Stomach smooth muscle (tissue), 2 donors: ENCODE measurements around the gene ZRANB1.

ENCODE experiments used
- H3K27ac ChIP-seq: one replicate; pipeline ENCODE4 v1.7.0; 2013; ENCODE audit warnings: mild to moderate bottlenecking, low read length, inconsistent platforms
- H3K27me3 ChIP-seq, 2 donors: one replicate each; pipeline ENCODE4 v1.7.0; 2013; ENCODE audit warnings: low read length in 2 of 2; ENCODE audit not compliant: insufficient read depth in 2 of 2, control insufficient read depth in 1 of 2
- H3K36me3 ChIP-seq, 2 donors: one replicate each; pipeline ENCODE4 v1.7.0; 2013; ENCODE audit warnings: low read length in 2 of 2; ENCODE audit not compliant: control insufficient read depth in 2 of 2, insufficient read depth in 2 of 2
- H3K4me1 ChIP-seq: one replicate; pipeline ENCODE4 v1.7.0; 2013; ENCODE audit warnings: low read length; ENCODE audit not compliant: control insufficient read depth, insufficient read depth
- H3K4me3 ChIP-seq, 2 donors: one replicate each; pipeline ENCODE4 v1.7.0; 2013; ENCODE audit warnings: low read length in 2 of 2
- H3K9ac ChIP-seq, 2 donors: one replicate each; pipeline ENCODE4 v1.7.0; 2013; ENCODE audit warnings: low read length in 2 of 2, mild to moderate bottlenecking in 1 of 2
- H3K9me3 ChIP-seq, 2 donors: one replicate each; pipeline ENCODE4 v1.7.0; 2013; ENCODE audit warnings: low read length in 2 of 2; ENCODE audit not compliant: control insufficient read depth in 2 of 2
- donor health status: healthy.
- donor health status: Pancreatic carcinoma.

The ZRANB1 gene

DNA sequence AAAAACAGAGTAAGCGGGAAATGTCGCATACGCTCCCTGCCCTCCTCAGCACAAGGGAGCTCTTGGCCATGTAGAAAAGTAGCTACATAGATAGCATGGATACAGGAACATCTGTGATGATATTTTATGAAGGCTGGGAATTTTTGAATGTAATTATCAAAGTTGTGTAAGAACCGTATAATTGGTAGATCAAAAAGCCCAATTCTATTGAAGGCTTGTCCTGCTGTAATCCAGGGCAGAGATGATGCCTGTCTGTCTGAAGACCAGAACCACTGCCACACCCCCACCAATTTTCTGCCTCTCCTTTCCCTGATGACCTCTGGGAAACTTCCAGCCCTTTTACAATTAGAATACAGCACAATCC is 51.4 kb downstream of the ZRANB1 start:
- Histone ChIP-seq H3K9ac (no peak overlapping the region), H3K4me3 (no peak overlapping the region), H3K27me3 (no peaks in the 10 kb centered on the region), H3K36me3 (peaks cover 64 to 70% of the 10 kb centered on the region in 2 donors), H3K4me1 (peaks cover 10% of the 10 kb centered on the region), H3K9me3 (no peaks in the 10 kb centered on the region), H3K27ac (no peak overlapping the region)

DNA sequence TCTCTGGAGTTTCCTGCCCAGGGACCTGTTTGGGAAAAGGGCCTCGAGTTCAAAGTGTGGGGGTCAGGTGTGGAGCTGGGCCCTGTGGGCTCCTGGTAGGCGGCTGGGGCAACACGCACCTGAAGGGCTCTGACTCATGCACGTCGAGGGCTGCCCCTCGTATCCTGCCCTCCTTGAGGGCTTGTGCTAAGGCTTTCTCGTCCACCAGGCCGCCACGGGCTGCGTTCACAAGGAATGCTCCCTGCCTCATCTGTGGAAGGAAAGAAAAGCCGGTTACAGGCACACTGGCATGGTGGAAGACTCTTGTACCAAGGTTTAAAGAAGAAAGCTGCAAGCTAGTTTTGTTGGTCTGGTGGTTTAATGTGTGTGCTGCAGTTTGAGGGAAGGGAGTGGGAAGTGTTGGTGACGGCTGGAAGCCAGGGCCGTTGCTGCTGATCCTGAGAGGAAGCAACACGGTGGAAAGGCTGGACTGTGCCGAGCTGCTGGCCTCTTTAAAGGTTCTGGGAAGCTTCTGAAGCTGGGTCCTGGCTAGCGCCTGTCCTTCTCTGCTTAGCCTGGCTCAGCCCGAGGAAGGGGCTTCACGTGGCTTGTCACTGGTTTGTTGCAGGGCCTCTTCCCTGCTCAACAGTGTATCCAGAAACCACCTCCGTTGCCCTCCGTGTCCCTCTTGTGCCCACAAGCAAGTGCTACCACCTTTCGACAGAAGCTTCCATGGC is 52.0 kb downstream of the ZRANB1 start:
- no peak overlapping the region for H3K27ac ChIP-seq
- H3K9me3 ChIP-seq, result no peaks in the 10 kb centered on the region
- H3K4me1 ChIP-seq, result peaks cover 14% of the 10 kb centered on the region
- H3K36me3 ChIP-seq, result peaks cover 64 to 72% of the 10 kb centered on the region in 2 donors
- H3K27me3 ChIP-seq, result no peaks in the 10 kb centered on the region
- no peak overlapping the region for H3K9ac ChIP-seq
- H3K4me3 ChIP-seq, result no peak overlapping the region

GRCh38 chr10:124994573-124995473 is 52.9 kb downstream of the ZRANB1 start:
- Histone ChIP-seq H3K36me3 (peaks cover 60 to 70% of the 10 kb centered on the region in 2 donors), H3K27ac (no peak overlapping the region), H3K9ac (no peak overlapping the region), H3K9me3 (no peaks in the 10 kb centered on the region), H3K4me1 (peaks cover 24% of the 10 kb centered on the region), H3K4me3 (no peak overlapping the region), H3K27me3 (no peaks in the 10 kb centered on the region)

GRCh38 chr10:124995605-124996004 is 53.7 kb downstream of the ZRANB1 start:
- Histone ChIP-seq H3K36me3 (peaks cover 56 to 68% of the 10 kb centered on the region in 2 donors), H3K27me3 (no peaks in the 10 kb centered on the region)

GRCh38 chr10:124996127-124996853 is 54.4 kb downstream of the ZRANB1 start:
- H3K27me3 ChIP-seq, result no peaks in the 10 kb centered on the region
- H3K9me3 ChIP-seq, result no peaks in the 10 kb centered on the region
- H3K4me3 ChIP-seq, result no peak overlapping the region
- no peak overlapping the region for H3K27ac ChIP-seq
- peaks cover 54 to 62% of the 10 kb centered on the region in 2 donors for H3K36me3 ChIP-seq
- no peak overlapping the region for H3K9ac ChIP-seq
- H3K4me1 ChIP-seq, result peaks cover 38% of the 10 kb centered on the region

More at GRCh38 chr10:124995605-124996004, 53.7 kb downstream of the ZRANB1 start:
- no peak overlapping the region for H3K9ac ChIP-seq
- no peaks in the 10 kb centered on the region for H3K9me3 ChIP-seq
- no peak overlapping the region for H3K27ac ChIP-seq
- H3K4me1 ChIP-seq, result peaks cover 31% of the 10 kb centered on the region
- H3K4me3 ChIP-seq, result no peak overlapping the region

DNA sequence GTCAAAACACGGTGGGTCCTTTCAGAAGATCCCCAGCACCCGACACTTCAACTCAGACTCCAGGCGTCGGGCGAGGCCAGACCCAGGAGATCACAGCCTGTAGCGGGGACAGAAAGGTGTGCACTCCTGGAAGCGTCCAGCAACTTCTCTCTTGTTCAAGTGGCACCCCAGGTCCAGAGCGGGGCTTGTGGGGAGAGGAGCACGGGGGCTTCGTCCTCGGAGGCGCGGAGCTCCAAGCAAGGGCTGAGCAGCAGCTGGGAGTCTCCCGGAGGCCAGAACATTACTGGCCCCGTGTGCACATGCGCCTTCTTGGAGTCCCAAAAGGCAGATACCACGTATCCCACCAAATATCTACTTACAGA is 54.9 kb downstream of the ZRANB1 start:
- Histone ChIP-seq H3K27ac (no peak overlapping the region), H3K4me1 (peaks cover 44% of the 10 kb centered on the region), H3K9ac (no peak overlapping the region), H3K27me3 (no peaks in the 10 kb centered on the region), H3K36me3 (peaks cover 51 to 57% of the 10 kb centered on the region in 2 donors), H3K9me3 (no peaks in the 10 kb centered on the region), H3K4me3 (no peak overlapping the region)

- Histone ChIP-seq H3K4me1 (peaks cover 46% of the 10 kb centered on the region), H3K4me3 (no peak overlapping the region), H3K27ac (no peak overlapping the region), H3K36me3 (peaks cover 53 to 61% of the 10 kb centered on the region in 2 donors), H3K9me3 (no peaks in the 10 kb centered on the region), H3K9ac (no peak overlapping the region), H3K27me3 (no peaks in the 10 kb centered on the region)
Measured at GRCh38 chr10:124997306-124997705, 55.4 kb downstream of the ZRANB1 start.

- Histone ChIP-seq H3K9me3 (no peaks in the 10 kb centered on the region), H3K36me3 (peaks cover 58 to 64% of the 10 kb centered on the region in 2 donors)
Measured at GRCh38 chr10:124997771-124998623, 56.1 kb downstream of the ZRANB1 start.

GRCh38 chr10:124998624-124999291 is 56.8 kb downstream of the ZRANB1 start:
- Histone ChIP-seq H3K4me1 (peaks cover 49% of the 10 kb centered on the region), H3K27ac (peak overlapping the region; percentile 2), H3K9ac (peak overlapping the region in 1 of 2 donors; percentile 25), H3K27me3 (no peaks in the 10 kb centered on the region), H3K4me3 (no peak overlapping the region), H3K36me3 (peaks cover 51 to 57% of the 10 kb centered on the region in 2 donors), H3K9me3 (no peaks in the 10 kb centered on the region)

More at GRCh38 chr10:124997771-124998623, 56.1 kb downstream of the ZRANB1 start:
- Histone ChIP-seq H3K27ac (no peak overlapping the region), H3K9ac (no peak overlapping the region), H3K4me3 (no peak overlapping the region), H3K27me3 (no peaks in the 10 kb centered on the region), H3K4me1 (peaks cover 47% of the 10 kb centered on the region)
